HCEC 1CT (cell line): ENCODE data around the gene TYR.
"Not testable (repeated sequence)": the region's sequence is repeated elsewhere in the genome, so short reads cannot be mapped to it uniquely, and the experiment has no call there.

Source experiments
- DNase-seq: peaks from one replicate; pipeline ENCODE4 v3.0.0-alpha.2; 2017

Gene TYR

GRCh38 chr11:89273220-89273619, 95.5 kb downstream of the TYR start:
- DNase-seq = not testable (repeated sequence)

- DNase-seq = no peak
Observed at GRCh38 chr11:89275966-89276365, 98.3 kb downstream of the TYR start.

GRCh38 chr11:89279176-89279575, 101.5 kb downstream of the TYR start:
- no peak for DNase-seq

- DNase-seq = not testable (repeated sequence)
Observed at GRCh38 chr11:89281032-89281677, 103.5 kb downstream of the TYR start.

- not testable (repeated sequence) for DNase-seq
Observed at GRCh38 chr11:89286601-89287000, 108.9 kb downstream of the TYR start.

- DNase-seq = not testable (repeated sequence)
Observed at GRCh38 chr11:89288004-89288403, 110.3 kb downstream of the TYR start.

- no peak for DNase-seq
Observed at GRCh38 chr11:89293965-89294679, 116.4 kb downstream of the TYR start.

GRCh38 chr11:89295023-89295422, 117.3 kb downstream of the TYR start:
- not testable (repeated sequence) for DNase-seq

- not testable (repeated sequence) for DNase-seq
Observed at GRCh38 chr11:89303029-89303428, 125.4 kb downstream of the TYR start.

- DNase-seq = not testable (repeated sequence)
Observed at GRCh38 chr11:89308272-89308671, 130.6 kb downstream of the TYR start.

- DNase-seq = not testable (repeated sequence)
Observed at GRCh38 chr11:89309321-89309985, 131.8 kb downstream of the TYR start.

GRCh38 chr11:89310607-89311006, 132.9 kb downstream of the TYR start:
- DNase-seq = not testable (repeated sequence)

- DNase-seq = no peak
Observed at GRCh38 chr11:89321401-89321800, 143.7 kb downstream of the TYR start.

GRCh38 chr11:89327885-89328284, 150.2 kb downstream of the TYR start:
- no peak for DNase-seq

GRCh38 chr11:89331940-89332339, 154.3 kb downstream of the TYR start:
- DNase-seq = not testable (repeated sequence)

- DNase-seq = peak; percentile 54
Observed at GRCh38 chr11:89333704-89334103, 156.0 kb downstream of the TYR start.

- not testable (repeated sequence) for DNase-seq
Observed at GRCh38 chr11:89337100-89337650, 159.5 kb downstream of the TYR start.

- DNase-seq = not testable (repeated sequence)
Observed at GRCh38 chr11:89338073-89338472, 160.4 kb downstream of the TYR start.

GRCh38 chr11:89340450-89340849, 162.8 kb downstream of the TYR start:
- peak; percentile 51 for DNase-seq

- DNase-seq = not testable (repeated sequence)
Observed at GRCh38 chr11:89342880-89343572, 165.4 kb downstream of the TYR start.
